ENCODE data around the gene SMTNL1.

The SMTNL1 gene, protein sequence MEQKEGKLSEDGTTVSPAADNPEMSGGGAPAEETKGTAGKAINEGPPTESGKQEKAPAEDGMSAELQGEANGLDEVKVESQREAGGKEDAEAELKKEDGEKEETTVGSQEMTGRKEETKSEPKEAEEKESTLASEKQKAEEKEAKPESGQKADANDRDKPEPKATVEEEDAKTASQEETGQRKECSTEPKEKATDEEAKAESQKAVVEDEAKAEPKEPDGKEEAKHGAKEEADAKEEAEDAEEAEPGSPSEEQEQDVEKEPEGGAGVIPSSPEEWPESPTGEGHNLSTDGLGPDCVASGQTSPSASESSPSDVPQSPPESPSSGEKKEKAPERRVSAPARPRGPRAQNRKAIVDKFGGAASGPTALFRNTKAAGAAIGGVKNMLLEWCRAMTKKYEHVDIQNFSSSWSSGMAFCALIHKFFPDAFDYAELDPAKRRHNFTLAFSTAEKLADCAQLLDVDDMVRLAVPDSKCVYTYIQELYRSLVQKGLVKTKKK

DNA sequence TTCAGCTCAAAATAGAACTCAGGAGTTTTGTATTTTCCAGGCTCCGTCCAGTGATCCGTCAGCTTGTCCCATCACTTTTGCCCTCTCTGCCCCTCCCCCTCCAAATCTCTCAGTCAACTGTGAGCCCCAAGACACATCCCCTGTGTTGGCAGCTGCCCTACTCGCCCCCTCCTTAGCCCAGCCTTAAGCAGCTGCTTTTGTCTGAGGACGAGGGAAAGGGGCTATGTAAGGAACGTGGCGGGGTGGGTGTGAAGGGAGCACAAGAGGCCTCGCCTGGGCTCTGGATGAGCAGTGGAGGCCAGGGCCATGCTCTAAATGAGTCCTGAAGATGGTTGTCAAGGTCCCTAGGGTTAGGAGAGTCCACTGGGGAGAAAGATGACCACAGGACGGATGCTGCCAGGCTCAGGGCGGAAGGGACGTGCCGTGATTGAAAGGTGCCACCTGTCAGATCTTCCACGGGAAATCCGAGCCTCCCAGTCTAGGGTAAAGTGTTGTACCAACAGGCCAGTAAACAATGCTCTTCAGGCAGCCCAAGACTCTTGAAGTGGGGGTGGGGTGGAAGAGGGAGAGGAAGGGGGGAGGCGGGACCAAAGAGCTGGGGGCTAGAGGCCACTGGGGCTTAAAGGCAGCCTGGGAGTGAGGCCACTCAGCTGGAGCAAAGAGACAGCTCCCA lies at the start of gene SMTNL1:
SMTNL1 (plus strand) TSS at position 649 of the 673 bp plus-strand sequence. CDS start 5,048 bp downstream, outside the sequence.
- intact Hi-C loops (cut with micrococcal nuclease), result no loop called here
- Mint-ChIP-seq H3K27ac (no peak within 1 kb of the TSS), H3K4me3 (no peak within 1 kb of the TSS), H3K9me3 (no peaks in the 10 kb centered on the region), H3K36me3 (ENCODE audit: low read depth) (peaks cover 6% of the 10 kb centered on the region), H3K27me3 (no peaks in the 10 kb centered on the region), H3K4me1 (ENCODE audit: low read depth) (peaks cover under 1% of the 10 kb centered on the region)

DNA sequence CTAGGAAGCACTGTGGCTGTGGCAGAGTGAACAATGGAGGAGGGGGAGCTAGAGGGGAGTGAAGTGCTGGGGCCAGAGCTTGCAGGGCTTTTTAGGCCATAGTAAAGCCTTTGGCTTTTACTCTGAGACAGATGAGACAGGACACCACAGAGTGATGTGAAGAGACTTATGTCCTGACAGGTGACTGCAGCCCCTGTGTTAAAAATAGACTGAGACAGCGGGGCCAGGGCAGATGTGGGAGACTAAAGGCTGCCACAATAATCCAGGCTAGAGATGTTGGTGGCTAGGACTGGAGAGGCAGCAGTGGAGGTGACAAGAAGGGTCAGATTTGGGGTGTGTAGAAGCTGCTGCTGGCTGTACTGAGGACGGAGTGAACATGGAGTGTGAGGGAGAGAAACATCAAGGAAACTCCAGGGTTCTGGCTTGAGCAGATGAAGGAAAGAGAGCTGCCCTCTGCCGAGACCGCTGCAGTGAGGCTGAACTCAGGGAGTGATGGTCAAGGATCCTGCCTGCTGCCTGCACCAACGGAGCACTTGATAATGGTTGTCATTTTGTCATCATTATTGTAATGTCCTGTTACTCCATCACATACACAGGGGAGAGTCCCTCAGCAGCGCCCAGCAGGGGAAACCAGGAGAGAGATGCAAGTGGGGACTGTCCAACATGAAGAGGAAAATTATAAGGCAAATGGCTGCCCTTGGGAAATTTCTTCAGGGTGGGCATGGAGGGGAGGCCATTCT lies 49.3 kb upstream of the SMTNL1 start:
- Mint-ChIP-seq H3K27ac (no peak overlapping the region), H3K9me3 (no peaks in the 10 kb centered on the region), H3K4me3 (no peak overlapping the region), H3K27me3 (peaks cover 6% of the 10 kb centered on the region), H3K4me1 (ENCODE audit: low read depth) (peaks cover 25% of the 10 kb centered on the region), H3K36me3 (ENCODE audit: low read depth) (peaks cover 6% of the 10 kb centered on the region)
- intact Hi-C loops (cut with micrococcal nuclease), result no loop called here

DNA sequence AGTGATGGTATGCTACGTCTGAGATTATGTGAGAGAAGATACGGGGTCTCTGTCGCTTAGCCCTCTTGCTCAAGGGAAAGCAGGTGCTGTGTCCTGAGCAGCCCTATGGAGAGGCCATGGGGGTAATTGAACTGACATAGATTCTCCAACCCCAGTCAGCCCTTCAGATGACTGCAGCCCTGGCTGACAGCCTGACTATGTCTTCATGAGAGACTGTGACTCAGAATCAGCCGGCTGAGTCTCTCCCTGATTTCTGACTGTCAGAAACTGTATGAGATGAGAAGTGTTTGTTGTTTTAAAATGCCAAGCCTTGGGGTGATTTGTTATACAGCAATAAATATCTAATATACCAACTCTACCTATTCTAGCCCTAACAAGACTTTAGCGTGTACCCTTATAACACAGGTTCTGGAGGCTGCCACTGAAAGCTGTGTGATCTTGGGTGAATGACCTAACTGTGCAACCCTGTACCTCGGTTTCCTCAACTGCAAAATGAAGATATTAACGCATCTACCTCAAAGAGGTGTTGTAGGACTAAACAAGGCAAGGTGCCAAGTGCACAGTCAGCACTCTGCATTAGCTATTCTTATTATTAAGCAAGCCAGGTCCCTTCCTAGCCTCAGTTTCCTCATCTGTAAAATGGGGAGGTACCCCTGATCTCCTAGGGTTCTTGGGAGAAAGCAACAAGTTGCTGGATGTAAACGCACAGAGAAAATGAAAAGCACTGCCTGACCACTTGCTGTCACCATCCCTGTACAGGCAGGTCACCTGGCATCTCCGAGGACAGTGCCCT lies 46.7 kb upstream of the SMTNL1 start:
- peaks cover 6% of the 10 kb centered on the region for H3K36me3 Mint-ChIP-seq (ENCODE audit: low read depth)
- H3K27ac Mint-ChIP-seq, result no peak overlapping the region
- H3K4me3 Mint-ChIP-seq, result no peak overlapping the region
- H3K27me3 Mint-ChIP-seq, result no peaks in the 10 kb centered on the region
- intact Hi-C loops (cut with micrococcal nuclease), result no loop called here
- H3K4me1 Mint-ChIP-seq (ENCODE audit: low read depth), result peaks cover 4% of the 10 kb centered on the region
- no peaks in the 10 kb centered on the region for H3K9me3 Mint-ChIP-seq

DNA sequence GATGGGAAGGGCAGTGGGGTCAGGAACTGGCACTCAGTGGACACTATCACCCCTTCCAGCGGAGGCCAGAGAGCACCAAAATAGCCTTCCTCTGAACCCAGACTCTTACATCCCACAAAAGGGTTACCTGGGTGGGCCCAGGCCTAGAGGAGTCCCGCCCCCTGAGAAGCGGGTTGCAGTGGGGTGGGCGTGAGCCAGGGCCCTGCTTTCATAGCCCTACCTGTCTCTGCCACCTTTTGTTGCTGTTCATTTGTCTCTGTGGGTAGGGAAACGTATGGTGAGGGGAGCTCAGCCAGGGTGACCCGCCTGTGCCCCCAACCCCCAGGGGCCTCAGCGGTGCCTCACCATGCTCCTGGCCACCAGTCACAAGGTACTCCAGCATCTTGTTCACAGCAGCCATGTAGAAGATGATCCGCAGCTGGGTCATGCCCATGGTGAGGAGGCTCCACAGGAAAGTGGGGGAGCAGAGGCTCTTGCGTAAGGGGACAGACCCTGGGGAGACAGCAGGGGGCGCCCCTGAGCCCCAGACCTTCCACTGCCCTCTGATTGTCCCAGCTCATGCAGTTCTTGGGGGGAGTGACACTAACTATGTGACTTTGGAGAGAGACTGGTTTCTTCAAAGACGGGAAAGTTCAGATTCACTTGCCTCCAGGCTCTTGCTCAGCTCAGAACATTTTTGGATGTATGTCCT lies 45.9 kb upstream of the SMTNL1 start:
- Mint-ChIP-seq H3K27ac (no peak overlapping the region), H3K9me3 (no peaks in the 10 kb centered on the region), H3K4me3 (no peak overlapping the region), H3K36me3 (ENCODE audit: low read depth) (peaks cover 6% of the 10 kb centered on the region), H3K27me3 (no peaks in the 10 kb centered on the region), H3K4me1 (ENCODE audit: low read depth) (no peaks in the 10 kb centered on the region)
- intact Hi-C loops (cut with micrococcal nuclease), result no loop called here

DNA sequence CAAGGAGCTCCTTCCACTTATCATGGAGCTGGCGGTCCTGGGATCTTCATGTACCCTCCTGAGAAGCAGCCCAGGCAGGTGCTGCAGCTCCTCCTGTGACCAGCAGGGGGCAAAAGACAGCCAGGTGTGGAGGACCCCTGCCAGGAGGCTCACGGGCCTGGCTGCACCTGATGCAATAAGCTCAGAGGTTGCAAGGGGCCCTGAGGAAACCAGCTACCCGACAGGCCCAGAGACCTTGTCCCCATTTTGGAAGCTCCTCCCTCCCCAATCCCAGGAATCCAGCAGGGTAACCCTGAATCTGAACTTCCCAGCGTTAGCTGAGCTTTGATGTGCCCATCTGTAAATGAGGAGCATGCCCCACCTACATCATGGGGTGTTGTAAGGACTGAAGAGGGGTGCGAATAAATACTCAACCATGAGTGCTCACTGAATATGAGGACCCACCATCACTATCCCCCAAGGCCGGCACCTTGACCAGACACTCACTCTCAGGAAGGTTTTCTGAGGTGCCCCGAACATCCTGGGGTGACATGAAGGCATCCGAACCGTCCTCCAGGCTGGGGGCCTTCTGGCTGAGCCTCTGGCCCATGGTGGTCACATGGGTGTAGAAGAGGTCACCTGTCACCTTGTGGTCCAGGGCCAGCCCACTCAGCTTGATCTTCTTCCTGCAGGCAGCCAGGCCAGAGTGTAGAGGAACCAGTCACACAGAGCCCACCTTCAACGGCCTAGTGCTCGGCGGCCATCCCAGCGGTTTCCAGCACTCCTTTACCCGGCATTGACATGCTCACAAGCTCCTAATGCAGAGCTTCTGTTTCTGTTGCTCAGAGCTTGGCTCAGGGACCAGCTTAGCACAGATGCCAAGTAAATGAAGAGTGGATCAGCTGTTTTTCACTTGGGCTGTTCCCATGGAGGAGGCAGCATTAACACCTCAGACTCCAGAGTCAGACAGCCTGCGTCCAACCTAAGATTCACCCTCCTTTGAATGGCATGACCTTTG lies 43.6 kb upstream of the SMTNL1 start:
- Mint-ChIP-seq H3K9me3 (no peaks in the 10 kb centered on the region), H3K27me3 (no peaks in the 10 kb centered on the region), H3K36me3 (ENCODE audit: low read depth) (peaks cover 6% of the 10 kb centered on the region), H3K27ac (no peak overlapping the region), H3K4me1 (ENCODE audit: low read depth) (no peaks in the 10 kb centered on the region), H3K4me3 (no peak overlapping the region)
- intact Hi-C loops (cut with micrococcal nuclease), result loop anchor here (1.0 kb wide), 1 partner anchor 33 kb away; no protein-coding TSS in a partner anchor

DNA sequence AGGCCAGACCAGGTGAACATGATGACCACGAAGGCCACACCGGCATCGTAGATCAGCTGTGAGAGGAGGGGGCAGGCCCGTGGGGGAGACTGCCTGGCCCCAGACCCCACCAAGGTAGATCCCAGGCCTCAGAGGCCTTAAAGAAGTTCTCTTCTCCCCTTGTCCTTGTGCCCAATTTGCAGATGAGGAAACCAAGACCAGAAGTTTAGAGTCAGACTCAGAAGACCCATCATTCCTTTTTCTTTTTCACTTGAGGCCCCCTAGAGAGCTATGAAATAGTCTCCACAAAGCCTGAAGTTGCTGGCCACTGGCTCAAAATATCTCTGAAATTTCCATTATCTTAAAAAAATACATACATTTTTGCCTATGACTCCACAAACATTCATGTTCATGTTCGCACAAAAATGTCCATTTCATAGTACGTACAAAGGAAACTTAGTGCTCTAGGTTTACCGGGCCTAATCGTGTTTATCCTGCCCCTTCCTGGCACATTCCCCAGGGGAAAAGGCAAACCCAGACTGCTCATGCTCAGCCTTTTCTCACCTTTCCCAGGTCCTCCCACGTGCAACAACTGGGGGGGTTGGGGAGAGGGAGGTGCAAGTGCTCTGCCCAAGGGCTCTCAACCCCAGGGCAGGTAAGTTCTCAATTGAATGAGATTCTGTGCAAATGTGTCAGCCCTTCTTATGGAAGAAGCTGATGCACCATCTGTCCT lies 41.1 kb upstream of the SMTNL1 start:
- Mint-ChIP-seq H3K9me3 (no peaks in the 10 kb centered on the region), H3K36me3 (ENCODE audit: low read depth) (peaks cover 5% of the 10 kb centered on the region), H3K4me1 (ENCODE audit: low read depth) (peaks cover 9% of the 10 kb centered on the region), H3K27ac (no peak overlapping the region), H3K27me3 (no peaks in the 10 kb centered on the region), H3K4me3 (no peak overlapping the region)
- intact Hi-C loops (cut with micrococcal nuclease), result loop anchor here (1.0 kb wide), 1 partner anchor 27 kb away; no protein-coding TSS in a partner anchor

DNA sequence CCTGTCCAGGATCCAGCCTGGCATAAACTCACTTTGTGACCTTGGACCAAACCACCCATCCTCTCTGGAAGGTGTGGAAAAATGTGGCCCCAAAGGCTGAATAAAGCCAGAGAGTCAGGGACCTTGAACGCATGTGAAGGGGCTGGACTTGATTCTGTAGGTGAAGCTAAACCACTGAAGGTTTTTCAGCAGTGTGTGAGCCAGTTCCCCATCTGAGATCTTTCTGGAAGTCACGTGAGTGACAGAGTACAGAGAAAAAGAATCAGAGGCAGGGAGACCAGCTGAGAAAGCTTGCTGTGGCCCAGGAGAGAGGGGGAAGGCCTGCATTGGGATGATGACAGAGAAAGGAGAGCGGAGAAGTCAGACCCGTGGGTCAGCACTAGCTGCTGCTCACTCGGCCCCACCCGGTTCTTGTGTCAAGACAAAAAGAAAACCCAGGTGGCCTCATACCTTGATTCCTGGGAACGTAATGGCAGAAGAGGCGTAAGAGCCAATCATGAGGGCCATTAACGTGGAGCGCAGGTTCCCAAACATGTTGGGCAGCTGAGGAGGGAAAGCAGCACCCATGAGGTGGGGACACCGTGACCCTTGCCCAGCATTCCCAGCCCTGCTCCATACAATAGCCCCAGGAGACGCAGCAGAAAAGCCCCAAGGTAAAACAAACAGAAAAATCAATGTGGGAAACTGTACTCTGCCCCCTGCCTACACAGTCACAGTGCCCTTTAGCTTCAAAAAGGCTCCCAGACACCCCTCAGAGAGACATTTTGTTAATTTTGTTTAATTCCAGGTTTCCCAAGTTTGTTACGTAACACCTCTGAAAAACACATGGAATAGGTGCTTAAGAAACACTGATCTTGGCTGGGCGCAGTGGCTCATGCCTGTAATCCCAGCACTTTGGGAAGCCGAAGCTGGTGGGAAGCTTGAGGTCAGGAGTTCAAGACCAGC lies 39.8 kb upstream of the SMTNL1 start:
- Mint-ChIP-seq H3K36me3 (ENCODE audit: low read depth) (peaks cover 4% of the 10 kb centered on the region), H3K4me1 (ENCODE audit: low read depth) (peaks cover 9% of the 10 kb centered on the region), H3K4me3 (no peak overlapping the region)

DNA sequence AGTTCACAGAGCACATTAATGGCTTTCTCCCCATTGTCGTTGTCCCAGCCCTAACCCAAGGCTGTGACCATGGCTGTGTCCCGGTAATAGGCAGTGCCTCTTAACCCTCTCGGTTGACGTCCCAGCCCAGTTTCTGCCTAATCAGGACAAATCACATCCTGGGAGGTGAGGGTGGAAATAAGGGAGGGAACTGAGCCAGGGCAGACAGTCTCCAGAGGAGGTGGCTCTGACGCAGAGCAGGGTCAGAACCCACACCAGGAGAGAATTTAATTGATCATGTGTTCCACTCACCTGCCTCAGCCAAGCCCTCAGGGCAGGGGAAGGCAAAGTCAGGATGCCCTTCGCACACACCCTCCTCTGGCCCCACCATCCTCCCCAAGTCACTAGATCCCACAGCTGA lies 38.9 kb upstream of the SMTNL1 start:
- intact Hi-C loops (cut with micrococcal nuclease), result no loop called here
- peaks cover 4% of the 10 kb centered on the region for H3K36me3 Mint-ChIP-seq (ENCODE audit: low read depth)
- H3K27me3 Mint-ChIP-seq, result no peaks in the 10 kb centered on the region
- no peak overlapping the region for H3K27ac Mint-ChIP-seq
- peaks cover 9% of the 10 kb centered on the region for H3K4me1 Mint-ChIP-seq (ENCODE audit: low read depth)
- H3K9me3 Mint-ChIP-seq, result no peaks in the 10 kb centered on the region
- H3K4me3 Mint-ChIP-seq, result no peak overlapping the region

More for the DNA sequence above, 39.8 kb upstream of the SMTNL1 start:
- no peaks in the 10 kb centered on the region for H3K27me3 Mint-ChIP-seq
- no peaks in the 10 kb centered on the region for H3K9me3 Mint-ChIP-seq
- no peak overlapping the region for H3K27ac Mint-ChIP-seq
- intact Hi-C loops (cut with micrococcal nuclease), result no loop called here

DNA sequence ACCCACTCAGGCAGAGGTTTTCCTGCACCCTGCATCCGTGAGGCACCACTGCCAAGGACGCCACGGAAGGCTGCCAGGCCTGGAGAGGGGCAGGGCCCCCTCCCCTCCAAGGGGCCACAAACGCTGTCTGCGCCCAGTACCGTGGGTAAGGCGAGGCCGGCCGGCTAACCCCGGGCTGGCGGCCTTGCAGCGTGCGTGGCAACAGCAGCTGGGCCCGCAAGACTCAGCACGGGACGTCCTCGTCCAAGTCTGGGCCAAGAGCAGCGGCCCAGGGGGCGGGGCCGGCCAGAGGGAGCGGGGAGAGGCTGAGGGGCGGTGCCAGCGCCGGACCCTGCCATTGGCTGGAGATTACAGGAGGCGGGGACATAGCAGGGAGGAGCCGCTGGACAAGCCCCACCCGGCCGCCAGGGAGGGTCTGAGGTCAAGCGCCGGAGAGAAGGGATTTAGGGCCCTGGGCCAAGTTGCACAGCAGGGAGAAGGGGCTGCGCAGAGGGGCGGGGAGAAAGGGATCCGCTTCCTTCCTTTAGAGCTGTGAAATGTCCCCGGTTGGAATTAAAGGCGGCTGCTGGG lies 37.9 kb upstream of the SMTNL1 start:
- peak overlapping the region; percentile 26 for H3K27ac Mint-ChIP-seq
- H3K4me1 Mint-ChIP-seq (ENCODE audit: low read depth), result peaks cover 9% of the 10 kb centered on the region
- H3K36me3 Mint-ChIP-seq (ENCODE audit: low read depth), result peaks cover 4% of the 10 kb centered on the region
- H3K9me3 Mint-ChIP-seq, result no peaks in the 10 kb centered on the region
- no peaks in the 10 kb centered on the region for H3K27me3 Mint-ChIP-seq
- intact Hi-C loops (cut with micrococcal nuclease), result no loop called here
- peak overlapping the region; percentile 33 for H3K4me3 Mint-ChIP-seq

DNA sequence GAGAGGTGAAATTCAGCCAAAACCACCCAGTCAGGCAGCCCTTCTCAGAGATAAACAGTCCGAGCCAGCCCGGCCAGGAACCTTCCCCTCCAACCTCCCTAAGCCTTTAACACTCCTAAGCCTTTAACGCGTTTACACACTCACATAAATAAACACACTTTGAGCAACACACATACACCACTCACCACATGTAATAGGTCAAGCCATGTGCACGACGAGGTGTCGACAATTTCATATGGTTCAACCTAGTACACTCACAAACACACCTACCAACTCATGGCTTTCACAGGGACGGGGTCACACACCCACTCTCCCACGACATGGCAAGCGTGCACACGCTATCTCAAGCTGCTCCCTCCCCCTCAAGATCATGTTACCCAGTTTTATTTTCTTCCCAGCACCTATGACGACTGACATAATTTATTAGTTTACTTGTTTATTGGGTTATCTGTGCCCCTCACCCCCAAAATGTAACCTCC lies 37.4 kb upstream of the SMTNL1 start:
- intact Hi-C loops (cut with micrococcal nuclease), result no loop called here
- Mint-ChIP-seq H3K27ac (peak overlapping the region; percentile 26), H3K4me1 (ENCODE audit: low read depth) (peaks cover 9% of the 10 kb centered on the region), H3K9me3 (no peaks in the 10 kb centered on the region), H3K4me3 (peak overlapping the region; percentile 33), H3K27me3 (no peaks in the 10 kb centered on the region), H3K36me3 (ENCODE audit: low read depth) (peaks cover 4% of the 10 kb centered on the region)
